ENCODE measurements around the gene EXOC4.

- TF ChIP-seq POLR2AphosphoS5 (IDR thresholded peaks at IDR 0.05) (no peak), CTCF (IDR thresholded peaks at IDR 0.05) (no peak), EP300 (IDR thresholded peaks at IDR 0.05) (no peak)
Measured at GRCh38 chr7:134065415-134065814, 812.5 kb downstream of the EXOC4 start.

Measured in sigmoid colon (tissue), 4 donors.